ENCODE measurements around the gene KDM6B.
"Not testable (repeated sequence)": the region's sequence is repeated elsewhere in the genome, so short reads cannot be mapped to it uniquely, and the experiment has no call there.

Gene KDM6B, protein sequence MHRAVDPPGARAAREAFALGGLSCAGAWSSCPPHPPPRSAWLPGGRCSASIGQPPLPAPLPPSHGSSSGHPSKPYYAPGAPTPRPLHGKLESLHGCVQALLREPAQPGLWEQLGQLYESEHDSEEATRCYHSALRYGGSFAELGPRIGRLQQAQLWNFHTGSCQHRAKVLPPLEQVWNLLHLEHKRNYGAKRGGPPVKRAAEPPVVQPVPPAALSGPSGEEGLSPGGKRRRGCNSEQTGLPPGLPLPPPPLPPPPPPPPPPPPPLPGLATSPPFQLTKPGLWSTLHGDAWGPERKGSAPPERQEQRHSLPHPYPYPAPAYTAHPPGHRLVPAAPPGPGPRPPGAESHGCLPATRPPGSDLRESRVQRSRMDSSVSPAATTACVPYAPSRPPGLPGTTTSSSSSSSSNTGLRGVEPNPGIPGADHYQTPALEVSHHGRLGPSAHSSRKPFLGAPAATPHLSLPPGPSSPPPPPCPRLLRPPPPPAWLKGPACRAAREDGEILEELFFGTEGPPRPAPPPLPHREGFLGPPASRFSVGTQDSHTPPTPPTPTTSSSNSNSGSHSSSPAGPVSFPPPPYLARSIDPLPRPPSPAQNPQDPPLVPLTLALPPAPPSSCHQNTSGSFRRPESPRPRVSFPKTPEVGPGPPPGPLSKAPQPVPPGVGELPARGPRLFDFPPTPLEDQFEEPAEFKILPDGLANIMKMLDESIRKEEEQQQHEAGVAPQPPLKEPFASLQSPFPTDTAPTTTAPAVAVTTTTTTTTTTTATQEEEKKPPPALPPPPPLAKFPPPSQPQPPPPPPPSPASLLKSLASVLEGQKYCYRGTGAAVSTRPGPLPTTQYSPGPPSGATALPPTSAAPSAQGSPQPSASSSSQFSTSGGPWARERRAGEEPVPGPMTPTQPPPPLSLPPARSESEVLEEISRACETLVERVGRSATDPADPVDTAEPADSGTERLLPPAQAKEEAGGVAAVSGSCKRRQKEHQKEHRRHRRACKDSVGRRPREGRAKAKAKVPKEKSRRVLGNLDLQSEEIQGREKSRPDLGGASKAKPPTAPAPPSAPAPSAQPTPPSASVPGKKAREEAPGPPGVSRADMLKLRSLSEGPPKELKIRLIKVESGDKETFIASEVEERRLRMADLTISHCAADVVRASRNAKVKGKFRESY (N-terminal part only)

DNA sequence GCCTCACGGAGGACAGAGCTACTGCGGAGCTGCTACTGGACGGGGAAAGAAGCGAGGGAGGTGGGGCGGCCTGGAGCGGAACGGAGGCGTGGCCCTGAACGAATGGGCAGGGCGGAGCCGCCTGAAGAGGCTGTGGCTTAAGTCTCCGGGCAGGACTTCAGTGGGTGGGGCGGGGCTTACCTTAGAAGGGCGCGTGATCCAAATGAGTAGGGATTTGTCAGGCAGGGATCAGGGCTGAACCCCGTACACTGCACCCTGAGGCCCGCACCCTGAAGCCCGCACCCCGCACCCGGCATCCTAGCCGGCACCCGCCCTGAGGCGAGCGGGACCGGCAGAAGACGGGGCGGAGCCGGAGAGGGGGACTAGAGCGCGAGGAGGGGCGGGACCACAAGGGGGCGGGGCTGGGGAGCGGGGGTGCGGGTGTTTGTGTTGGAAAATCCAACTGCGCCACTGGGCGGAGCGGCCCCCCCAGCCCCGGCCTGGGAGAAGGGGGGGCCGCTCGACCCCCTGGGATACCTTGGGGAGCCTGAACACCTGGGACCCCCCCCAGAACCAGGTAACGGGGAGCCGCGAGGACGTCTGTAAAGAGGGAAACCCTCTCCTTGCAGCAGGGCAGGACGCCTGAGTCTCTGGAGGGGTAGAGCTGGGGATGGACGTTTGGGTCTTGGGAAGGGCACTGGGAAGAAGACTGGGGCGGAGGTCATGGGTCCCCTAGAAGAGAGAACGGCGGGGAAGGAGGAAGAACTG lies at the start of gene KDM6B:
TSS of gene KDM6B (plus strand) at position 423 of the 747 bp plus-strand sequence. CDS start 11,338 bp downstream, outside the sequence.
- peak; percentile 92 for DNase-seq

DNA sequence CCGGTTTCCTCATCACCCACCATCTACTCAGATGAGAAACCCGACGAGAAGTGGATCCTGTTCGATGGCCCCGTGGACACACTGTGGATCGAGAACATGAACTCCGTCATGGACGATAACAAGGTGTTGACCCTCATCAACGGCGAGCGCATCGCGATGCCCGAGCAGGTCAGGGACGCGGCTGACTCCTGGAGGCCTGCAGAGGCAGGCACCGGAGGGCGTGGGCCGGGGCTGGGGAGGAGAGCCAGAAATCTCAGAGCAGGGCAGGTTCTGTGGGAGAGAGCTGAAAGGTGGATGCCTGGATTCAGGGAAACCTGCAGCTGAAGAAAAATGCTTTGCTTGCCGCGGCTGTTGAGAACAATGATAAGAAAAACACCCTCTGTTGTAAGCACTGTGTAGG lies 47.2 kb upstream of the KDM6B start:
- DNase-seq: no peak

DNA sequence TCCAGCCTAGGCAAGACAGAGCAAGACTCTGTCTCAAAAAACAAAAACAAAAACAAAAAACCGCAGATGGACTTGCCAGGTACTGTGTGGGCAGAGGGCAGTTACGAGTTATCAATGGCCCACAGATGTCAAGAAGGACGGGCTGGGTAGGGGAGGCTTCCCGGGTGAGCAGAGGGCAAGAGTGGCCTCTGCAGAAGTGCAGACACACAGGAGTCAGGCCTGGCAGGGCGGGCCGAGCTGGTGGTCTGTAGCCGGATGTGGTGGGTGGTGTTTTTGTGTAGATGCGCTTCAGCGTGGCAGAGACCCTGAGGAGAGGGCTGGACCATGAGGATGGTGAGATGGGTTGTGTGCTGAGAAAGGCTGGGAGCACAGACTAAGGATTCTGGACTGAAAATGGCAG lies 44.9 kb upstream of the KDM6B start:
- DNase-seq: no peak

DNA sequence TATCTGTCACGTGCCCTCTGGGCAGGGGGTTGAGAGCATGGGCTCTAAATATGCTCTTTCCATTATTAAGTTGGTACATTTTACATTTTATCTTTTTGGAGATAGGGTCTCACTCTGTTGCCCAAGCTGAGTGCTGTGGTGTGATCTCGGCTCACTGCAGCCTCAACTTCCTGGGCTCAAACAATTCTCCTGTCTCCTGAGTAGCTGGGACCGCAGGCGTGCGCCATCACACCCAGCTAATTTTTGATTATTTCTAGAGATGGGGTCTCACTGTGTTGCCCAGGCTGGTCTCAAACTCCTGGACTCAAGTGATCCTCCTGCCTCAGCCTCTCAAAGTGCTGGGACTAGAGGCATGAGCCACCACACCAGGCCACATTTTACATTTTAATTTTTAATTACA lies 43.9 kb upstream of the KDM6B start:
- no peak for DNase-seq

DNA sequence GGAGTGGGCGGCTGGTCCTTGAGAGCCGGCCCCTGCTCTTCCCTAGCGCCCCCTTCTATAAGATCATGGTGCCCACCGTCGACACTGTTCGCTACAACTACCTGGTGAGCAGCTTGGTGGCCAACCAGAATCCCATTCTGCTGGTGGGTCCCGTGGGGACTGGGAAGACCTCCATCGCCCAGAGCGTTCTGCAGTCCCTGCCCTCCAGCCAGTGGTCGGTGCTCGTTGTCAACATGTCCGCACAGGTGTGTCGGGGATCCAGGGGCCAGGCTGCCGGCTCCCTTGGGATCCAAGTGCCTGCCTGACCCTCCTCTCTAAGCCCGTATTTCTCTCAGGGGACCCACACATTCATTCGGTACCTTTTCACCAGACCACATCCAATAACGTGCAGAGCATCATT lies 41.4 kb upstream of the KDM6B start:
- no peak for DNase-seq

DNA sequence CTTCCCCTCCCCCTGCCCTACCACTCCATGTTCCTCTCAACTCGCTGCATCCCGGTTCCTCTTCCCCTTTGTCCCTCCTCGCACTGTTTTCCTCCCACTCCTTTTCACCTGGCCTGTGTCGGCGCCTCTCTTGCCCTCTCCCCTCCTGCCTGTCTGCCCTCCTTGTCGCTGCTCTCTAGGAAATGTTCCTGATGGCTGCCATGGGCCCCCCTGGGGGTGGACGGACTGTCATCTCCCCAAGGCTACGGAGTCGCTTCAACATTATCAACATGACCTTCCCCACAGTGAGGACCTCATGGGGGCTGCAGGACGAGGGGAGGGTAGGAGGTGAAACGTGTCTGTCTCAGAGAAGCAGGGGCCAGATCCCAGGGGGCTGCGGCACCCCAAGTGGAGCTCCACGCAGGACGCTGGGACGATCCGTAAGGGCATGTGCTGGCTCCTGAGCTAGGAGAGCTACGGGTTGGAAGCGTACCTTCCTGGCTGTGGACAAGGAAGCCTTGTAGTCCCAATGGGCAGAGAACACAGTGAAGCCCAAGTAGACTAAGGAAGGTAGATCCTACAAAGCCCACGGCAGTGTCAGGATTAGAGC lies 39.8 kb upstream of the KDM6B start:
- DNase-seq: no peak

DNA sequence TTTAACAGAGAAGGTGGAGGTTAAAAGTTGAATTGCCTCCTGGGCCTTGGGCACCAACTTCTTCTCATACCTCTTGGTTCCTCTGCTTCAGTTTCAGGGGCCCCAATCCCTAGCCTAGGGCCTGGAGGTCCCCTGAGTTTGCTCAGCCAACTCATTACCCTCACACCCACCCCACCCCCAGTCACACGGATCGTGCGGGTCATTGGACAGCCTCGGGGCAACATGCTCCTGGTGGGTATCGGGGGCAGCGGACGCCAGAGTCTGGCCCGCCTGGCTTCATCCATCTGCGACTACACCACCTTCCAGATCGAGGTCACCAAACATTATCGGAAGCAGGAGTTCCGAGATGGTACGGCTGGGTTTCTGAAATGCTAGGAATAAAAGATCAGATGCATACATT lies 36.0 kb upstream of the KDM6B start:
- no peak for DNase-seq

DNA sequence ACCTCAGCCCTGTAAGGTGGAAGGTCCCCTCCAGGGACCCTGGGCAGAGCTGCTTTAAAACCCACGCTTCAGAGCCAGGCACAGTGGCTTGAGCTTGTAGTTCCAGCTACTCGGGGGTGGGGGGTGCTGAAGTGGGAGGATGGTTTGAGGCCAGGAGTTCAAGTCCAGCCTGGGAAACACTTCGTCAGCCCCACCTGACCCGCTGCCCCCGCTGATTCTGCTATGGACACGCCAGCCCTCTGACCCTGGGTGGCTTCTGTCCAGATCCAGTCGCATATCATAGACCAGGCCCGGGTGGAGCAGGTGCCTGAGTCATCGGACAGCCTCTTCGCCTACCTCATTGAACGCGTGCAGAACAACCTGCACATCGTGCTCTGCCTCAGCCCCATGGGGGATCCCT lies 35.2 kb upstream of the KDM6B start:
- DNase-seq: no peak

DNA sequence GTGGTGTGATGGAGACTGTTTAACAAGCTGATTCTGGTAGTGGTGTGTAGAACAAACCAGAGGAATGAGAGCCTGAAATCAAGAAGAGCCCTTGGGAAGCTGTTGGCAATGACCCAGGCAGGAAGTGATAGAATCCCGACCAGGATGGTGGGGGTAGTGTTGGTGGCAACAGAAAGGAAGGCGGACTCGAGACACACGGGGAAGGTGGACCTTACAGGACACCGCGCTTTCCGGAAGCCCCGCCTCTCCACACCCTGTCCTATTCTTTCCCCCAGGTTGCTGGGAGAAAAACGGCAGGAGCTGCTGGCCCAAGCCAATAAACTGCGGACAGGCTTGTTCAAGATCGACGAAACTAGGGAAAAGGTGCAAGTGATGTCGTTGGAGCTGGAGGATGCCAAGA lies 30.0 kb upstream of the KDM6B start:
- DNase-seq: no peak

DNA sequence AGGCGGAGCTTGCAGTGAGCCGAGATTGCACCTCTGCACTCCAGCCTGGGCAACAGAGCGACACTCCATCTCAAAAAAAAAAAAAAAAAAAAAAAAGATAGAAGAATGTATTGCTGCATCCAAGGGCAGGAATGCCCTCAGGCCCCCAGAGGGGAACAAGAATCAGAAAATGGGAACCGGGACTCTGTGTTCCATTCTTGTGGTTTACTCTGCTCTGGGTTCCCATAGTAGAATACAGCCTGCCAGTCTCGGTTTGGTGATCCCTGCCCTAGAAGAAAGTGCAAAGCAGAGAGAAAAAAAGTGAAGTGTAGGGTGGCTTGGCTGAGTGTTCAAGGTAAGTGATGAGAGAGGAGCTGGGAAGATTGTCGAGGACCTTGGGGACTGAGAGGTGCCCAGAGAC lies 27.4 kb upstream of the KDM6B start:
- DNase-seq: no peak

DNA sequence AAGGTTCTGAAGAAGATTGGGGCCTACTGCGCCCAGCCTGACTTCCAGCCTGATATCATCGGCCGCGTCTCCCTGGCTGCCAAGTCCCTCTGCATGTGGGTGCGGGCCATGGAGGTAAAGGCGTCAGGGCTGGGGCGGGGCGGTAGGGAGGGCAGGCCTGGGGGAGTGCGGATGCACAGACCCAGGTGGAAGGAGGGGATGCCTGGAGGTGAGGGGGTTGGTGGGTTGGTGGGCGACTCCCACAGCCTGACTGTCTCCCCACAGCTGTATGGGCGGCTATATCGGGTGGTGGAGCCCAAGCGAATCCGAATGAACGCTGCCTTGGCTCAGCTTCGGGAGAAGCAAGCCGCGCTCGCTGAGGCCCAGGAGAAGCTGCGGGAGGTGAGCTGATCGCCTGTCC lies 26.8 kb upstream of the KDM6B start:
- DNase-seq: no peak

DNA sequence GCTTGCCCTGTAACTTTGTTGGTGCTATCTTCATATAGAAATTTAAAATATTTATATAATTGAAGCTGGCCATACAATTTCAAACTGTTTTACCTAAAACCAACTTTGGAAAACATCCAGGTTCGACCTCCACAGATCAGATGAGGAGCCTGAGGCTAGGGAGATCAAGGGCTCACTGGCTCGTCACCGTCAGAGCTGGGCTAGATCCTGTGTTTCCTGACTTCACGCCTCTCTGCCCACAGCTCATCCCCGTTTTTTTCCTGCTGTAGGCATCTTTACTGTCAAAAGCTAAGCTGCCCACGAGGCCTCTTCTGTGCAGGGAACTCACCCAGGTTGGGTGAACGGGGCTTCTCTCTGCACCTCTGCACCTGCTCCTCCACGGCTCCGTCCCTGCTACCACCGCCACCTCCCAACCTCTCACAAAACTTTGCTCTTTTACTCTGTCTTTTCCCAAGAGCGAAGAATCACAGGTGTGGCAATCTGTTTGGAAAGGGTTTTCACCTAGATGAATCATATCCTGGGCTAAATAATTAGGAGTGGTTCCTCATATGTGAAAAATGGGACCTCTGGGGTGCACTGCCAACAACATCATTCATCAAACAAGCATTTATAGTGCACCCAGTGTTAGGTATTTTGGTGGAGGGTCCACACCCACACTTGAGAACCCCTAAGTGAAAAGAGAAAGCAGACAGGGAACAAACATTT lies 24.8 kb upstream of the KDM6B start:
- DNase-seq: no peak

DNA sequence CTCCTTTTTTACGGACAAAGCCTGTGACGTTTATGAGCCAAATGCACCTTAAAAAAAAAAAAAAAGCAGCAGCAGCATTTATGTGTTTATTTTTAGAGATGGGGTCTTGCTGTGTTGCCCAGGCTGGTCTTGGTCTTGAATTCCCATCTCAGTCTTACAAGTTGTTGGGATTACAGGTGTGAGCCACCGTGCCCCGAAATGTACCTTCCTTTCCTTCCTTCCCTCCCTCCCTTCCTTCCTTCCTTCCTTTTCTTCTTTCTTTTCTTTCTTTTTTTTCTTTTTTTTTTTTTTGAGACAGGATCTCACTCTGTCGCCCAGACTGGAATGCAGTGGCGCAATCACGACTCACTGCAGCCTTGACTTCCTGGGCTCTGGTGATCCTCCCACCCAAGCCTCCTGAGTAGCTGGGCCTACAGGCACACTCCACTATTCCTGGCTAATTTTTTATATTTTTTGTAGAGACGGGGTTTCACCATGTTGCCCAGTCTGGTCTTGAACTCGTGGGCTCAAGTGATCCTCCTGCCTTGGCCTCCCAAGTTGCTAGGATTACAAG lies 24.1 kb upstream of the KDM6B start:
- not testable (repeated sequence) for DNase-seq

DNA sequence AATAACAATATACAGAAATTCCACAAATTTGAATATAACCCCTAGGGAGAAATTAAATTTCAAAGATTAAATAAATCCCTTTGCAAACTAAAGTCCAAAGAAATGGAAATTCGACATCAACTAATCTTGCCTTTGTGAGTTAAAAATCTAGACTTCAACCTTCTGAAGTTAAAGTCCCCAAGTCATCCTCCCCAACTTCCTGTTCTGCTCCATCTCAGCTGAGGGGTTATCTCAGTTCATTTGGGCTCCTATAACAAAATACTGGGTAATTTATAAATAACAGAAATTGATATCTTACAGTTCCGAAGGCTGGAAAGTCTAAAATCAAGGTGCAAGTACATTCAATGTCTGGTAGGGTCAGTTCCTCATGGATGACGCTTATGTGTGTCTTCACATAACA lies 22.8 kb upstream of the KDM6B start:
- no peak for DNase-seq

DNA sequence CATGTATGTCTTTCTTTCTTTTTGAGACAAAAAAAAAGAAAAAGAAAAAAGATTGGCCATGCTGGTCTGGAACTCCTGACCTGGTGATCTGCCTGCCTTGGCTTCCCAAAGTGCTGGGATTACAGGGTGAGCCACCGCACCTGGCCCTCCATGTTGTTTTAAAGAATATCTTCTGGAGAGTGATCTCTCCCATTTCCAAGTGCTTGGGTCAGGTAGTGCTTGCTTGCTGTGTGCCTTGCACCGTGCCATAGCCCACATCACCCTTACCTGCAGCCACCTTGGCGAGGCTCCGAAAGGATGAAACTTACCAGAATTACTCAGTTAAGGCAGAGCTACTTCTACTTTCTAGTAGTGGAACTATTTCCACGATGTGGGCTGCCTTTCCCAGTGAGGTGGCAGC lies 19.0 kb upstream of the KDM6B start:
- DNase-seq: no peak

DNA sequence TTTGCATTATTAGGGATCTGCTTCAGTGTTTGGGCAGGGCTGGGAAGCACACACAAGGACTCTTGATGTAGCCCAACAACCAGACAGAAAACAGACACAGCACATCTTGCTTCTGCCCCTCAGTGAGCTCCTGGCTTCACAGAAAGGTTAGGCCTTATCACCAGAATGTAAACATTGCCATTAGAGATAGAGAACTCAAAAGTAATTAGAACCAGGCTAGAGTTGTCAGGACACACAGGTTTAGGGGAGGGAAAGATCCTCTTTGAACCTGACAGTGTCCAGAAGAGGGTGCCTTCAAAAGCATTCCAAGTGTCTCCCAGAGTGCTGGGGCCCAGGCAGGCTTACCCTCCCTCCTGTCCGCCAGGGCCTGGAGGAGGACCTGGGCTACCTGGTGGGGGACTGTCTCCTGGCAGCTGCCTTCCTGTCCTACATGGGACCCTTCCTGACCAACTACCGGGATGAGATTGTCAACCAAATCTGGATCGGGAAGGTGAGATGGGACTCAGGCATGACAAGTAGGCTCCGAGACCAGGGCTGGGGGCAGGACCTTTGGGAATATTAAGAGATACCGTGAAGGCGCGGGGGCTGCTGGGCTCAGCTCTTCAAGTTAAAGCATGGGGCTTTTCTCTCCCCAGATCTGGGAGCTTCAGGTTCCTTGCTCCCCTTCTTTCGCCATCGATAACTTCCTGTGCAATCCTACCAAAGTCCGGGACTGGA lies 16.9 kb upstream of the KDM6B start:
- DNase-seq: no peak

DNA sequence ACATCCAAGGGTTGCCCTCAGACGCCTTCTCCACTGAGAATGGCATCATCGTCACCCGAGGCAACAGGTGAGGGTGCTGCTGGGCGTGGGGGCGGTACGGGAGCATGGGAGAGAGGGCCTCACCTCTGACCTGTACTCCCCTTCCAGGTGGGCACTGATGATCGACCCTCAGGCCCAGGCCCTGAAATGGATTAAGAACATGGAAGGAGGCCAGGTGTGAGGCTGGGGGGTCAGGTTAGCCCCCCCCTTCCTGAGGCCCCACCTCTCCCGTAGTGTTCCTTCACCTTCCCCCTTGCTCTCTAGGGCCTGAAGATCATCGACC lies 16.4 kb upstream of the KDM6B start:
- DNase-seq: no peak

DNA sequence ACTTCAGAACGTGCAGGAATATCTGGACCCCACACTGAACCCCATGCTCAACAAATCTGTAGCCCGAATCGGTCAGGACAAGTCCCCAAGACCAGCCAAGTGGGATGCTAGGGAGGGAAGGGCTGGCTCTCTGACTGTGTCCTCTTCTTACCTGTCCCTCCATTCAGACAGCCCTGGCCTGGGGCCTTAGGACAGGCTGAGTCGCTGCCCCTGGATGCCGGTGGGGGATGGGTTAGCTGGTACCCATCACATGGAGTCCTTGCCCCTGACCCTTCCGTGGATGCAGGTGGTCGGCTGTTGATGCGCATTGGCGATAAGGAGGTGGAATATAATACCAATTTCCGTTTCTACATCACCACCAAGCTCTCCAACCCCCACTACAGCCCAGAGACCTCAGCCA lies 16.0 kb upstream of the KDM6B start:
- DNase-seq: no peak

DNA sequence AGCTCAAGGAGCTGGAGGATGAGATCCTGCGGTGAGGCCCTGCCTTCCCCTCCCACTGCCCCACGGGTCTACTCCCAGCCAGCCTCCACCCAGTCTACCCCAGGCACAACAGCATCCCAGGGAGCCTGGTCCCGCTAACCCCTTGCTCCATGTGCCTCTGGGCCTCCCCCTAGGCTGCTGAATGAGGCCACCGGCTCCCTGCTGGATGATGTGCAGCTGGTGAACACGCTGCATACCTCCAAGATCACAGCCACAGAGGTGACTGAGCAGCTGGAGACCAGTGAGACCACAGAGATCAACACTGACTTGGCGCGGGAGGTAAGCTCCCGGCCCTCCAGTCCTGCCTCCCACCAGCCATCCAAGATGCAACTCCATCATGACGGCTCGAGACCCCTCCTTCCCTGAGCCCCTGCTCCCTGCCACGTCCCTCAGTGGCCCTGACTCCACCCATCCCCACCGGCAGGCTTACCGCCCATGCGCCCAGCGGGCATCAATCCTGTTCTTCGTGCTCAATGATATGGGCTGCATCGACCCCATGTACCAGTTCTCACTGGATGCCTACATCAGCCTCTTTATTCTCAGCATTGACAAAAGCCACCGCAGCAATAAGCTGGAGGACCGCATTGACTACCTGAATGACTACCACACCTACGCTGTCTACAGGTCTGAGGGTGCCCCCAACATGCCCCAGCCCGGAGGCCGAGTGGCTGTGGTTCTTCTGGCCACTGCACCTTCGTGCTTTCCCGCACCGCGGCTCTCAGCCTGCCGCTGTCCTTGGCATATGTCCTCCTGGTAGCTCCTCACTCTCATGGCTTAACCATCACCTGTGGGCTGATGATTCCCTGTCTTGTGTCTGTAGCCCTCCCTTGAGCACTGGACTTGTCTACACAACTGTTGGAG lies 15.0 kb upstream of the KDM6B start:
- DNase-seq: no peak

DNA sequence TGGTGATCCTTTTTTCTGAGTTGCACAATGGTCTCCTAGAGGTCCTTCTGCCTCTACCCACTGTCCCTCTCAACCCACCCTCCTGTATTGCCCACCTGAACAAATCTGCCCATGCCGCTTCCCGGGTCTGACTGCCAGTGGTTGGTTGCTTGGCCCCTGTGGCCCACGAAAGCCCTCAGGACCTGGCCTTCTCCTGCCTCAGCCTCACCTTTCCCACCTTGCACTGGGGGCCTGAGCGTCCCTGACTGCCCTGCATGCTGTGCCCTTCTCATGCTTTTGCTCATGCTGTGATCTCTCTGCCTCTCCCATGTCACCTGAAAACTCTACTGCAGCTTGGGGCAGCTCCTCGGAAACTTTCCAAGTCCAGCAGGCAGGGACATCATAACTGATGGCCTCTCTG lies 13.8 kb upstream of the KDM6B start:
- no peak for DNase-seq
